ENCODE results near the gene ODAD3.
"Not testable (repeated sequence)": the region's sequence is repeated elsewhere in the genome, so short reads cannot be mapped to it uniquely, and the experiment has no call there.

Gene ODAD3

GRCh38 chr19:11460207-11460606, 25.3 kb upstream of the ODAD3 start:
- no peak for DNase-seq (ENCODE audit: low read depth)

DNA sequence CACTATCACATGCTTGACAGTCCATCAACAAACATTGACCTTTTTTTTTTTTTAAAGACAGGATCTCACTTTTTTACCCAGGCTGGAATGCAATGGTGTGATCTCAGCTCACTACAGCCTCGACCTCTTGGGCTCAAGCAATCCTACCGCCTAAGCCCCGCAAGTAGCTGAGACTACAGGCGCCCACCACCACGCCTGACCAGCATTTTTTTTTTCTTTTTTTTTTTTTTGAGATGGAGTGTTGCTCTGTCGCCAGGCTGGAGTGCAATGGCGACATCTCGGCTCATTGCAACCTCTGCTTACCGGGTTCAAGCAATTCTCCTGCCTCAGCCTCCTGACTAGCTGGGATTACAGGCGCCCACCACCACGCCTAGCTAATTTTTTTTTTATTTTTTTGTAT, 24.0 kb upstream of the ODAD3 start:
- DNase-seq (ENCODE audit: low read depth): not testable (repeated sequence)

GRCh38 chr19:11458236-11458900, 23.4 kb upstream of the ODAD3 start:
- DNase-seq (ENCODE audit: low read depth): no peak

DNA sequence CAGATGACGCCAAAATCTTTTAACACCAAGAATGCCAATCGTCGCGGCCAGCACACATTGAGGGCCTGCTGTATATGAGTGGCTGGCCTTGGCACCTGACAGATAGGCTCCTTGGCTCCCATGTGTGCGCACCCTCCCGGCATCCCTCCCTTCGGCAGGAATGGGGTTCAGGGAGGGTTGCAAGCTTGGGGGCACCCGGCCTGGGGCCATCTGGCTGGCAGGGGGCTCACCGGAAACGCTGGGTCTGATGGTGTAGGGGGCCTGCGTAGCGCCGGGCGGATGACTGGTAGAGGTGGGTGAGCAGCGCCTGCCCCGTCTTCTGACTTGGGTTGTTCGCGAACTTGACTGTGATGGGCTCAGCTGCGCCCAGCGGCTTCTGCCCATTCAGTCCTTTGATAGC, 22.9 kb upstream of the ODAD3 start:
- DNase-seq (ENCODE audit: low read depth): no peak

GRCh38 chr19:11457115-11457514, 22.2 kb upstream of the ODAD3 start:
- no peak for DNase-seq (ENCODE audit: low read depth)

DNA sequence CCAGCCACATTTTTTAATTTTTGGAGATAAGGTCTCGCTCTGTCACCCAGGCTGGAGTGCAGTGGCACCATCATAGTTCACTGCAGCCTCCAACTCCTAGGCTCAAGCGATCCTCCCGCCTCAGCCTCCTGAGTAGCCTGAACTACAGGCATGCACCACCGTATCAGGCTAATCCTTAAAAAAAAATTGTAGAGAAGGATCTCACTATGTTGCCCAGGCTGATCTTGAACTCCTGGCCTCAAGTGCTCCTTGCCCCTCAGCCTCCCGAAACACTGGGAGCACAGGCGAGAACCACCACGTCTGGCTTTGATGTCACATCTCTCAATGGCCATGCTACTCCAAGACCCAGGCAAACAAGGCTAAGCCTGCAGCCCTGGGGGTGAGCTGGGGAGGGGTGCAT, 21.7 kb upstream of the ODAD3 start:
- no peak for DNase-seq (ENCODE audit: low read depth)

DNA sequence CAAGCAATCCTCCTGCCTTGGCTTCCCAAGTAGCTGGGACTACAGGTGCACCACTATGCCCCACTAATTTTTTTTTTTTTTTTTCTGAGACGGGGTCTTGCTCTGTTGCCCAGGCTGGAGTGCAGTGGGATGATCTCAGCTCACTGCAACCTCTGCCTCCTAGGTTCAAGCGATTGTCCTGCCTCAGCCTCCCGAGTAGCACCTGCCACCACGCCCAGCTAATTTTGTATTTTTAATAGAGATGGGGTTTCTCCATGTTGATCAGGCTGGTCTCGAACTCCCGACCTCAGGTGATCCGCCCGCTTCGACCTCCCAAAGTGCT, 20.3 kb upstream of the ODAD3 start:
- DNase-seq (ENCODE audit: low read depth): not testable (repeated sequence)

DNA sequence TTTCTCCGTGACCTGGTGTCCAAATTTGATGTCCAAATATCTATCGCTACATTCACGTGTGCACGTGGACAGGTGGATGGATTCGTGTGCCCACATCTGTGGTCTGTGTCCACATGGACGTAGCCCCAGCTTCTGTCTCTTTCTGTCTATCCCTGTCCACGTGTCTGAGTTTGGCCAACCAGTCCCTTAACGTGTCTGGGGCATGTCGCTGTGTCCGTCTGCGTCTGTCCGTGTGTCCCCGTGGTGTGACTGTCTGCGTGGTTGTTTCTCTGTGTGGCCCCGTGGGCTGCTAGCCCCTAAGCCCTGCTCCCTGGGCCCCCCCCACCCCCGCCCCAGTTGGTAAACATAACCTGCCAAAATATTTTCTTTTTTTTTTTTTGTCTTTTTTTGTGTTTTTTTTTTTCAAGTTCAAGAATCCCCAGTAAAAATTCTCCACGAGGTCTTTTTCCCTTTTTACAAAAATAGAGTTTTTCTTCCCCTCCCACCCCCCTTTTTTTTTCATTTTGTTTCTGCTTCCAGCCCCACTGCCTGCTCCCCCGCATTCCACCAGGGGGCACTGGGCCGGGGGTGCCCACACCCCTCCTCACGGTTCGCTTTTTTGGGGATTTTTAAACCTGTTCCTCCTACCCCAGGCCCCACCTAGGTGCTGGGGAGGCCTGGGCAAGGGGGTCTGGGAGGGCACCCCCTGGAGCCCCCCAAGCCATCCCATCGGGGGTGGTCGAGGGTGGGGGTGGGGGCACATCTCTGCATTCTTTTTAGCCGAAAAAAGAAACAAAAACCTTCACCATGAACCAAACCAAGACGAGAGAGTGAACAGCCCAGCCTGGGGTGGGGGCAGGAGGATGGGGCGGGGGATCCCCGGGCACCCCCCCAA, 18.8 kb upstream of the ODAD3 start:
- no peak for DNase-seq (ENCODE audit: low read depth)

DNA sequence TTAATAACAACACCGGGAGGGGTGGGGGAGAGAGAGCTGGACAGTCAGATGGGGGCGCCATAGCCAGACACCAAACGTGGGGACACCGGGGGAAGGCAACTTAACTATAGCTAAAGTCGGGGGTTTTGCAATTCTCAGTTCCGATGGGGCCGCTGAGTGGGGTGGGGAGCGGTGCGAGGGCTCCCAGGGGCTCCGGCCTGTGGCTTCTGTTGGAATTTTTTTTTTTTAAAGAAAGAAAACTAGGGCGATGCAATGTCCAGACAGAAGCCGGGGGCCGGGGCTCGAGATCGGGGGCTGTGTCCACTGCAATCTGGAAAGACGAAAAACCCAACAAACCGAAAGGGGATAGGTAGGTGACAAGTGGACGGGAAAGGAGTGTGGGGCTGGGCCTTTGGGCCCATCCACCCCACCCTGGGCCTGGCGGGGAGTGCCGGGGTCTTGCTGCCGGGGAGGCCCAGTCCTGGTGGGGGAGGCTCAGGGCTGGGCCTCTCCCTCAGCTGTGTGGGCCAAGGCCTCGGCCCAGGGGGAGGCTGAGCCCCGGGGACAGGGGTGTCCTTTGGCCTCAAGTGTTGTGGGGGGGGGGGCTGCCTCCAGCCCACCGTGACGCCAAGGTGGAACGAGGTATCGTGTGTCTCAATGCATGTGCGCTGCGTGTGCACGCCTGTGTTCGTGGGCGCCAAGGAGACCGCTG, 17.8 kb upstream of the ODAD3 start:
- DNase-seq (ENCODE audit: low read depth): no peak

DNA sequence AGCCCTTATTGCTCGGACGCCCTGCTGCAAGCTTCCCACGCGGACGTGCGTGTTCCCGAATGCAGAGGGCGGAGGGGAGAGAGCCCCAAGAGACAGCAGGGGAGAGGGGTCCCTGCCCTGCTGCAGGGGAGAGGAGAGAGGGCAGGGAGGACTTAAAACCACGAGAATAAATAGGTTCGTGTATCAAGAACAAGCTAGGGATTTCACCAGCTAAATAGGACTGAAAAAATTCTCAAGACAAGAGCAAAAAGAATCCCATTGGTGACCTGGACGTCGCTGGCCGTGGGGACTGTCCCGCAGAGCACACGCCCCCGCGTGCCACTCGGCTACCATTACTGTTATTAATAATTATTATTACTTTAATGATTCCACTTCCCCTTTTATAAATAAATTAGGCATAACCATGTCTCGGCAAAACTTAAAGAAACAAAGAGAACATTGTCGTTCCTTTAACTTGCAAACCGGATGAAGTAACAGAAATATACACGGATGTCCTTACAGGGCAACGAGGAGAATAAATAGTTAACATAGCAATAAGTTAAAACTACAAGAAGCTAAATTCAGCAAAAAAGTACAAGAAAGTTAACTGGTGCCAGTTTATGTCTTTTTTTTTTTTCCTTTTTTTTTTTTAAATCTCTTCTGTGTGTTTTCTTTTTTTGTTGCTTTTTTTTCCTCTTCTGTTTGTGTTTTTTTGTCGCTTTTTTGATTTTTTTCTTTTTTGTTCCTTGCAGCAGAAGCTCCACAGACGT, 17.1 kb upstream of the ODAD3 start:
- DNase-seq (ENCODE audit: low read depth): no peak

- DNase-seq (ENCODE audit: low read depth): no peak
These were observed 16.5 kb upstream of the ODAD3 start for GRCh38 chr19:11451327-11451870.

GRCh38 chr19:11450570-11451326, 15.8 kb upstream of the ODAD3 start:
- no peak for DNase-seq (ENCODE audit: low read depth)

GRCh38 chr19:11448923-11449554, 14.1 kb upstream of the ODAD3 start:
- DNase-seq (ENCODE audit: low read depth): no peak

GRCh38 chr19:11448410-11448809, 13.5 kb upstream of the ODAD3 start:
- no peak for DNase-seq (ENCODE audit: low read depth)

GRCh38 chr19:11447347-11448262, 12.7 kb upstream of the ODAD3 start:
- no peak for DNase-seq (ENCODE audit: low read depth)

GRCh38 chr19:11446652-11447301, 11.9 kb upstream of the ODAD3 start:
- DNase-seq (ENCODE audit: low read depth): peak; percentile 27

DNA sequence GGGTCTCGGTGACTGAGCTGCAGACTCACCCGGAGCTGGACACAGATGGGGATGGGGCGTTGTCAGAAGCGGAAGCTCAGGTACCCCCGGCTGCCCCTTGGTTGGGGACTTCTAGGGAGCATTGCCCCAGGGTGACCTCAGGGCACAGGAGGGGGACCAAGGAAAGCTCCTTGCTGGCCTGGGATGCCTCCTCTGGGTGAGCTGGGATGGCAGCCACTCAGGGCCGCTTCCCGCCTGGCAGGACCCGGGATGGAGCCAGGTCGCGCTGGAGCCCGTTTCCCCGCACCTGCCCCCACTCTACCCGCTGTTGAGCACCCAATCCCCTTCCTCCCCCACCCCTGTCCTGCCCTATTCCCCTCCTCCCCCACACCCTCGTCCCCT, 11.3 kb upstream of the ODAD3 start:
- DNase-seq (ENCODE audit: low read depth): no peak

DNA sequence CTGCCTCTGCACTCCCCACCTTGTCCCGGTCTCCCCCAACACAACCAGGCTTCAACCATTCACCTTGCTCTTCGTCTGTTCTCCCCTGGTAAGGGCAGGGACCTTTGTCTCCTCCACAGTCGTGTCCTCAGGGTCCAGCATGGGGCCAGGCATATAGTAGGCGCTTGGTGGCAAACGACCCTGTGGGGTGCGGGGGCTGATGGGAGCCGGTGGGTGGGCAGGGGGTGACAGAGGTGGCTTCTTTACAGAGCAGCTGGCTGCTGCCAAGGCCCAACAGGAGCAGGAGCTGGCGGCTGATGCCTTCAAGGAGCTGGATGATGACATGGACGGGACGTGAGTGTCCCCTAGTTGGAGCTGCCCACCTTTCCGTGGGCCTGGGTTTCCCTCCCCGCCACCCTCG, 10.2 kb upstream of the ODAD3 start:
- no peak for DNase-seq (ENCODE audit: low read depth)

GRCh38 chr19:11444059-11444458, 9.1 kb upstream of the ODAD3 start:
- DNase-seq (ENCODE audit: low read depth): no peak
